Transverse colon (tissue), 4 donors: Measurements from ENCODE around the gene FOXO1.

Experiments used
- EP300 ChIP-seq: sonication (generic); formaldehyde crosslinking; IDR thresholded peaks from one replicate; pipeline ENCODE4 v1.6.1; 2017; ENCODE audit warnings: antibody characterized with exemption, low read depth
- POLR2A ChIP-seq: fragments of 450-650 bp; IDR thresholded peaks from one replicate; pipeline ENCODE4 v1.6.1; 2016; ENCODE audit warnings: antibody characterized with exemption, mild to moderate bottlenecking, moderate library complexity
- POLR2AphosphoS5 ChIP-seq, 3 donors: sonication (generic); formaldehyde crosslinking; IDR thresholded peaks; one replicate each; pipeline ENCODE4 v1.6.1; 2016; ENCODE audit warnings: antibody characterized with exemption in 3 of 3
- TF ChIP-seq, protein P1 (sequence below), 5 experiments: fragments of 200-600 bp in 3 of 5; fragments of 450-650 bp in 2 of 5; sonication (generic) in 3 of 5; IDR thresholded peaks; 1 replicate in 2 of 5; 2 replicates in 3 of 5; pipeline ENCODE4 v1.5.1; 2016 to 2017; ENCODE audit warnings: antibody characterized with exemption in 5 of 5, inconsistent platforms in 3 of 5, mild to moderate bottlenecking in 2 of 5, moderate library complexity in 1 of 5

GRCh38 chr13:40579535-40579934 is 86.9 kb downstream of the FOXO1 start:
- TF ChIP-seq, protein P1, sequence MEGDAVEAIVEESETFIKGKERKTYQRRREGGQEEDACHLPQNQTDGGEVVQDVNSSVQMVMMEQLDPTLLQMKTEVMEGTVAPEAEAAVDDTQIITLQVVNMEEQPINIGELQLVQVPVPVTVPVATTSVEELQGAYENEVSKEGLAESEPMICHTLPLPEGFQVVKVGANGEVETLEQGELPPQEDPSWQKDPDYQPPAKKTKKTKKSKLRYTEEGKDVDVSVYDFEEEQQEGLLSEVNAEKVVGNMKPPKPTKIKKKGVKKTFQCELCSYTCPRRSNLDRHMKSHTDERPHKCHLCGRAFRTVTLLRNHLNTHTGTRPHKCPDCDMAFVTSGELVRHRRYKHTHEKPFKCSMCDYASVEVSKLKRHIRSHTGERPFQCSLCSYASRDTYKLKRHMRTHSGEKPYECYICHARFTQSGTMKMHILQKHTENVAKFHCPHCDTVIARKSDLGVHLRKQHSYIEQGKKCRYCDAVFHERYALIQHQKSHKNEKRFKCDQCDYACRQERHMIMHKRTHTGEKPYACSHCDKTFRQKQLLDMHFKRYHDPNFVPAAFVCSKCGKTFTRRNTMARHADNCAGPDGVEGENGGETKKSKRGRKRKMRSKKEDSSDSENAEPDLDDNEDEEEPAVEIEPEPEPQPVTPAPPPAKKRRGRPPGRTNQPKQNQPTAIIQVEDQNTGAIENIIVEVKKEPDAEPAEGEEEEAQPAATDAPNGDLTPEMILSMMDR (IDR thresholded peaks at IDR 0.05), result no peak
- TF ChIP-seq POLR2A, result no peak
- TF ChIP-seq EP300, result no peak
- TF ChIP-seq POLR2AphosphoS5 (IDR thresholded peaks at IDR 0.05), result no peak
